ENCODE results near the gene DUSP10.
A peak's percentile ranks its signal among the peaks of the same experiment; 100 is the strongest.

DUSP10 gene

GRCh38 chr1:221741703-221742554 is at the start of gene DUSP10:
TSS of gene DUSP10 (minus strand) at chr1:221742089. CDS start at chr1:221739744, 2,345 bp downstream.
- DNase-seq = peak; percentile 97 to 98

GRCh38 chr1:221788466-221788865 is 46.6 kb upstream of the DUSP10 start:
- no peak for DNase-seq

- DNase-seq = no peak
These were observed 44.8 kb upstream of the DUSP10 start for GRCh38 chr1:221786647-221787046.

GRCh38 chr1:221783936-221784335 is 42.0 kb upstream of the DUSP10 start:
- DNase-seq = no peak

- DNase-seq = no peak
These were observed 41.5 kb upstream of the DUSP10 start for GRCh38 chr1:221783437-221783836.

- DNase-seq = no peak
These were observed 41.1 kb upstream of the DUSP10 start for GRCh38 chr1:221782970-221783369.

GRCh38 chr1:221782477-221782876 is 40.6 kb upstream of the DUSP10 start:
- no peak for DNase-seq

- DNase-seq = no peak
These were observed 39.3 kb upstream of the DUSP10 start for GRCh38 chr1:221781102-221781755.

GRCh38 chr1:221780175-221780574 is 38.3 kb upstream of the DUSP10 start:
- DNase-seq = no peak

- no peak for DNase-seq
These were observed 37.9 kb upstream of the DUSP10 start for GRCh38 chr1:221779771-221780170.

GRCh38 chr1:221778535-221779142 is 36.8 kb upstream of the DUSP10 start:
- DNase-seq = peak in 1 of 2 donors; percentile 41

- DNase-seq = no peak
These were observed 36.2 kb upstream of the DUSP10 start for GRCh38 chr1:221778125-221778524.

- DNase-seq = peak; percentile 32 to 57
These were observed 35.7 kb upstream of the DUSP10 start for GRCh38 chr1:221777431-221778072.

GRCh38 chr1:221776495-221777301 is 34.8 kb upstream of the DUSP10 start:
- no peak for DNase-seq

- no peak for DNase-seq
These were observed 33.3 kb upstream of the DUSP10 start for GRCh38 chr1:221775206-221775605.

GRCh38 chr1:221774054-221774842 is 32.4 kb upstream of the DUSP10 start:
- no peak for DNase-seq

GRCh38 chr1:221773383-221773782 is 31.5 kb upstream of the DUSP10 start:
- DNase-seq = no peak

GRCh38 chr1:221772117-221772516 is 30.2 kb upstream of the DUSP10 start:
- DNase-seq = no peak

GRCh38 chr1:221768444-221769066 is 26.7 kb upstream of the DUSP10 start:
- DNase-seq = no peak

GRCh38 chr1:221766210-221766609 is 24.3 kb upstream of the DUSP10 start:
- DNase-seq = no peak

- DNase-seq = no peak
These were observed 23.6 kb upstream of the DUSP10 start for GRCh38 chr1:221765527-221765926.
